IMR-90 (cell line): ENCODE measurements around the gene ZNF512B. TPM values are rescaled to one million over a fixed set of nuclear protein-coding genes. Genes with fewer than 3 reads are reported as not detected.

ENCODE experiments used
- ATAC-seq: fragments of 200-7000 bp; cut with Tn5 transposase; 2 replicates; pipeline ENCODE4 v1.9.1; 2020; ENCODE audit warnings: low read depth, mild to moderate bottlenecking, moderate library complexity
- BruUV-seq: library from RNA; stranded (reverse); fragments of 400-500 nt; replicated peaks from 2 replicates; lab custom pipeline; 2021; lab: Mats Ljungman, UMichigan
- CTCF ChIA-PET: fragments of 300-600 bp; formaldehyde crosslinking; extraction: SDS; loops from one replicate; lab custom pipeline; 2021; ENCODE audit warnings: antibody characterized with exemption; lab: Yijun Ruan, JAX
- POLR2A ChIA-PET: fragments of 300-600 bp; sonication (Branson Sonifier 250); formaldehyde crosslinking; loops from one replicate; lab custom pipeline; 2022; ENCODE audit warnings: antibody characterized with exemption; ENCODE audit not compliant: unreplicated experiment; lab: Charles Lee
- DNase-seq: peaks from one replicate; pipeline ENCODE4 v3.0.0; 2013
- H2AFZ ChIP-seq: replicated peaks from 2 replicates; pipeline ENCODE3; 2013; ENCODE audit warnings: low read length, mild to moderate bottlenecking; ENCODE audit not compliant: poor library complexity
- H2AK5ac ChIP-seq: 2 replicates; pipeline ENCODE4 v1.6.1; 2013; ENCODE audit warnings: low read depth, low read length, inconsistent platforms
- H2AK9ac ChIP-seq: replicated peaks from 2 replicates; pipeline ENCODE3; 2013; ENCODE audit warnings: mild to moderate bottlenecking, low read depth, low read length, moderate library complexity; ENCODE audit not compliant: poor library complexity
- H2BK120ac ChIP-seq: 2 replicates; pipeline ENCODE4 v1.6.1; 2013; ENCODE audit warnings: low read depth, low read length, inconsistent platforms
- H2BK15ac ChIP-seq: 3 replicates; pipeline ENCODE4 v1.6.1; 2013; ENCODE audit warnings: low read depth, low read length, inconsistent platforms
- H2BK20ac ChIP-seq: 2 replicates; pipeline ENCODE4 v1.6.1; 2013; ENCODE audit warnings: low read depth, mild to moderate bottlenecking, inconsistent platforms, low read length, moderate library complexity
- H2BK5ac ChIP-seq: 2 replicates; pipeline ENCODE4 v1.6.1; 2013; ENCODE audit warnings: mild to moderate bottlenecking, low read depth, low read length, inconsistent platforms; ENCODE audit not compliant: poor library complexity, severe bottlenecking
- H3K14ac ChIP-seq: replicated peaks from 2 replicates; pipeline ENCODE4 v1.6.1; 2013; ENCODE audit warnings: low read depth, low read length, inconsistent platforms
- H3K18ac ChIP-seq: 2 replicates; pipeline ENCODE4 v1.6.1; 2013; ENCODE audit warnings: low read depth, low read length, control low read depth
- H3K23ac ChIP-seq: 2 replicates; pipeline ENCODE4 v1.6.1; 2013; ENCODE audit warnings: low read depth, low read length, inconsistent platforms
- H3K27ac ChIP-seq: 2 replicates; pipeline ENCODE4 v1.5.1; 2013; ENCODE audit warnings: mild to moderate bottlenecking, control low read depth, low read length; ENCODE audit not compliant: insufficient read depth
- H3K27me3 ChIP-seq: 2 replicates; pipeline ENCODE4 v1.6.1; 2013; ENCODE audit warnings: low read length; ENCODE audit not compliant: control insufficient read depth, insufficient read depth
- H3K36me3 ChIP-seq: 2 replicates; pipeline ENCODE4 v1.6.1; 2013; ENCODE audit warnings: low read length, mixed read lengths; ENCODE audit not compliant: control insufficient read depth, insufficient read depth
- H3K4ac ChIP-seq: 2 replicates; pipeline ENCODE4 v1.6.1; 2013; ENCODE audit warnings: low read depth, low read length, inconsistent platforms
- H3K4me1 ChIP-seq: 2 replicates; pipeline ENCODE4 v1.6.1; 2013; ENCODE audit warnings: low read length, mixed read lengths; ENCODE audit not compliant: control insufficient read depth, insufficient read depth
- H3K4me2 ChIP-seq: 2 replicates; pipeline ENCODE4 v1.6.1; 2013; ENCODE audit warnings: low read depth, mild to moderate bottlenecking, control low read depth, low read length, moderate library complexity
- H3K4me3 ChIP-seq: 2 replicates; pipeline ENCODE4 v1.5.1; 2013; ENCODE audit warnings: low read depth, mild to moderate bottlenecking, control low read depth, low read length, moderate library complexity; ENCODE audit not compliant: insufficient read depth
- H3K56ac ChIP-seq: 2 replicates; pipeline ENCODE4 v1.6.1; 2013; ENCODE audit warnings: low read length, inconsistent platforms; ENCODE audit not compliant: insufficient read depth; ENCODE audit errors: extremely low read depth
- H3K79me1 ChIP-seq, 2 experiments: 2 replicates each; pipeline ENCODE4 v1.6.1; 2013; ENCODE audit warnings: low read length in 2 of 2, inconsistent platforms in 1 of 2, low read depth in 1 of 2
- H3K9ac ChIP-seq: 2 replicates; pipeline ENCODE4 v1.6.1; 2013; ENCODE audit warnings: low read depth, low read length, control low read depth
- H3K9me1 ChIP-seq: 2 replicates; pipeline ENCODE4 v1.6.1; 2013; ENCODE audit warnings: low read length, inconsistent platforms; ENCODE audit not compliant: insufficient read depth
- H3K9me3 ChIP-seq: 2 replicates; pipeline ENCODE4 v1.6.1; 2013; ENCODE audit warnings: low read length; ENCODE audit not compliant: control insufficient read depth, insufficient read depth
- H4K20me1 ChIP-seq: 2 replicates; pipeline ENCODE4 v1.6.1; 2013; ENCODE audit warnings: low read length, inconsistent platforms; ENCODE audit not compliant: insufficient read depth
- H4K5ac ChIP-seq: 2 replicates; pipeline ENCODE4 v1.6.1; 2013; ENCODE audit warnings: mild to moderate bottlenecking, low read depth, low read length, control low read depth
- H4K8ac ChIP-seq, 2 experiments: 2 replicates each; pipeline ENCODE4 v1.6.1; 2013; ENCODE audit warnings: low read depth in 2 of 2, low read length in 2 of 2, control low read depth in 1 of 2, inconsistent platforms in 1 of 2
- H4K91ac ChIP-seq: 2 replicates; pipeline ENCODE4 v1.6.1; 2013; ENCODE audit warnings: low read depth, low read length, inconsistent platforms; ENCODE audit not compliant: insufficient read depth
- BHLHE40 ChIP-seq: fragments of 150-350 bp; IDR thresholded peaks from 2 replicates; pipeline ENCODE4 v1.6.1; 2016; ENCODE audit warnings: mild to moderate bottlenecking, low read depth, low read length
- CEBPB ChIP-seq: IDR thresholded peaks from 2 replicates; pipeline ENCODE4 v1.6.1; 2012; ENCODE audit warnings: low read depth, low read length, improper control_type of control experiment
- CHD1 ChIP-seq: IDR thresholded peaks from 2 replicates; pipeline ENCODE4 v1.6.1; 2012; ENCODE audit warnings: low read depth, low read length, improper control_type of control experiment
- ELK1 ChIP-seq: fragments of 150-350 bp; IDR thresholded peaks from 2 replicates; pipeline ENCODE4 v1.6.1; 2016; ENCODE audit warnings: low read depth, mild to moderate bottlenecking, low read length, moderate library complexity, borderline replicate concordance
- FOS ChIP-seq: fragments of 150-350 bp; IDR thresholded peaks from 2 replicates; pipeline ENCODE4 v1.6.1; 2016; ENCODE audit warnings: low read depth, low read length
- MAFK ChIP-seq: IDR thresholded peaks from 2 replicates; pipeline ENCODE4 v1.6.1; 2012; ENCODE audit warnings: low read depth, low read length, improper control_type of control experiment
- MAZ ChIP-seq: IDR thresholded peaks from 2 replicates; pipeline ENCODE4 v1.6.1; 2012; ENCODE audit warnings: low read depth, mild to moderate bottlenecking, low read length, improper control_type of control experiment, moderate library complexity, borderline replicate concordance
- MXI1 ChIP-seq: IDR thresholded peaks from 2 replicates; pipeline ENCODE4 v1.6.1; 2012; ENCODE audit warnings: low read depth, mild to moderate bottlenecking, low read length, moderate library complexity, borderline replicate concordance
- NFE2L2 ChIP-seq: fragments of 150-350 bp; IDR thresholded peaks from 2 replicates; pipeline ENCODE4 v1.6.1; 2016; ENCODE audit warnings: low read depth, mild to moderate bottlenecking, low read length
- POLR2A ChIP-seq: IDR thresholded peaks from 2 replicates; pipeline ENCODE4 v1.6.1; 2012; ENCODE audit warnings: mild to moderate bottlenecking, low read depth, low read length
- RAD21 ChIP-seq: IDR thresholded peaks from 2 replicates; pipeline ENCODE4 v1.6.1; 2012; ENCODE audit warnings: low read length, improper control_type of control experiment
- RCOR1 ChIP-seq: IDR thresholded peaks from 2 replicates; pipeline ENCODE4 v1.6.1; 2012; ENCODE audit warnings: mild to moderate bottlenecking, low read length, improper control_type of control experiment; ENCODE audit not compliant: insufficient replicate concordance
- RFX5 ChIP-seq: IDR thresholded peaks from 2 replicates; pipeline ENCODE4 v1.8.0; 2012; ENCODE audit warnings: low read depth, mild to moderate bottlenecking, low read length, moderate library complexity
- SMC3 ChIP-seq: fragments of 150-350 bp; IDR thresholded peaks from 2 replicates; pipeline ENCODE4 v1.6.1; 2016; ENCODE audit warnings: low read depth, mild to moderate bottlenecking, antibody characterized with exemption, low read length, moderate library complexity
- USF2 ChIP-seq: fragments of 150-350 bp; IDR thresholded peaks from 2 replicates; pipeline ENCODE4 v1.6.1; 2017; ENCODE audit warnings: mild to moderate bottlenecking, antibody characterized with exemption, low read length, low read depth
- WGBS, 2 experiments: methylation state at CpG; one replicate each; pipeline versions ENCODE4 v1.1.5 to v1.1.7; 2013; ENCODE audit warnings: missing lambda C conversion rate in 2 of 2; ENCODE audit not compliant: insufficient read length in 1 of 2; ENCODE audit errors: extremely low coverage in 2 of 2; 5-methylcytosine and 5-hydroxymethylcytosine counted together
- dilution Hi-C: fragments of 300-500 bp; cut with HindIII; formaldehyde crosslinking; loops from one replicate; pipeline ENCODE4 v1.14.3; 2018; ENCODE audit warnings: low sequenced_read_pairs; ENCODE audit not compliant: unreplicated experiment
- in situ Hi-C: fragments of 300-500 bp; cut with MboI; formaldehyde crosslinking; loops from 3 replicates; pipeline ENCODE4 v1.14.3; 2019; ENCODE audit warnings: low sequenced_read_pairs, inconsistent platforms, mixed read lengths
- intact Hi-C: fragments of 100-400 bp; cut with micrococcal nuclease; formaldehyde crosslinking; loops from 2 replicates; pipeline ENCODE4 v1.10.0; 2022
- polyA plus RNA-seq, 3 experiments: library from polyadenylated mRNA; depleted of rRNA; stranded (reverse); fragments of >200 nt; gene quantifications; 2 replicates each; pipeline ENCODE4 v1.2.3, GENCODE V29; 2012; ENCODE audit warnings: low replicate concordance in 1 of 3
- total RNA-seq: library from RNA; depleted of rRNA; stranded (reverse); fragments of >200 nt; gene quantifications from 2 replicates; pipeline ENCODE4 v1.2.3, GENCODE V29; 2012
- TF ChIP-seq, protein P1 (sequence below): conservative IDR thresholded peaks from 2 replicates; pipeline ENCODE4 v1.5.1; 2012; ENCODE audit warnings: mild to moderate bottlenecking, low read depth, low read length, improper control_type of control experiment

ZNF512B gene
- total and polyA plus RNA-seq, 2 of the 4 experiments (the other 2 are of a cell fraction): 6.5 to 15.6 TPM

DNA sequence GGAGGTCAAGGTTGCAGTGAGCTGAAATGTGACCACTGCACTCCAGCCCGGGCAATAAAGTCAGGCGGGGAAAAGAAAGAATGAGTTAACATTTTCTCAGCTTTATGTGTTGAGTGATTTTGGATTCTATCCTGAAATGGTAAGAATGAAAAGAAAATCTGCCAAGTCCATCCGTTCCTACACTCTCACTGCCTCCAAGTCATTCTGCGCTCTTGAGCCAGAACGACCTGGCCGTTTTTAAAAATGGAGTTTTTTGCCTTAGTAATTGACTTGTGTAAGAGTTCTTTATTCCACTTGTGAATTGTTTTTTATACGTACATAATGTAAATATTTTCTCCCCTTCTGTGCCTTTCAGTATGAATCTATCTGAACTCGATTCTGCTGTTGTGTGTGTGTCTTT is 46.1 kb downstream of the ZNF512B start:
- Histone ChIP-seq H3K27me3 (no peaks in the 10 kb centered on the region), H4K8ac (no peak overlapping the region), H2BK15ac (no peak overlapping the region), H3K79me1 (peaks cover 30 to 78% of the 10 kb centered on the region in 2 experiments), H3K4me3 (no peak overlapping the region), H3K18ac (no peak overlapping the region), H2AK9ac (no peak overlapping the region), H3K14ac (no peak overlapping the region), H3K9me3 (no peaks in the 10 kb centered on the region), H2BK5ac (no peak overlapping the region), H2BK120ac (no peak overlapping the region), H4K20me1 (peaks cover 76% of the 10 kb centered on the region), H4K91ac (no peak overlapping the region), H2AK5ac (no peak overlapping the region), H3K36me3 (peaks cover 22% of the 10 kb centered on the region), H3K27ac (no peak overlapping the region), H3K56ac (no peak overlapping the region), H2AFZ (no peak overlapping the region), H3K4me2 (no peak overlapping the region), H3K9ac (no peak overlapping the region), H3K23ac (no peak overlapping the region), H4K5ac (no peak overlapping the region), H3K4ac (no peak overlapping the region), H2BK20ac (no peak overlapping the region), H3K9me1 (no peaks in the 10 kb centered on the region), H3K4me1 (no peaks in the 10 kb centered on the region)
- intact Hi-C loops: no loop called here
- CTCF ChIA-PET: no interaction called here
- dilution Hi-C loops: no loop called here
- DNase-seq (no peak), ATAC-seq (no peak)
- in situ Hi-C loops: no loop called here
- WGBS, 2 experiments: no CpG with 5 or more reads among the region's 8 CpGs
- TF ChIP-seq FOS (no peak), RCOR1 (no peak), CHD1 (no peak), ELK1 (no peak), RAD21 (no peak), RFX5 (no peak), SMC3 (no peak), MAZ (no peak), MAFK (no peak), CEBPB (no peak), POLR2A (no peak), USF2 (no peak), NFE2L2 (no peak), BHLHE40 (no peak), MXI1 (no peak)
- TF ChIP-seq, protein P1, sequence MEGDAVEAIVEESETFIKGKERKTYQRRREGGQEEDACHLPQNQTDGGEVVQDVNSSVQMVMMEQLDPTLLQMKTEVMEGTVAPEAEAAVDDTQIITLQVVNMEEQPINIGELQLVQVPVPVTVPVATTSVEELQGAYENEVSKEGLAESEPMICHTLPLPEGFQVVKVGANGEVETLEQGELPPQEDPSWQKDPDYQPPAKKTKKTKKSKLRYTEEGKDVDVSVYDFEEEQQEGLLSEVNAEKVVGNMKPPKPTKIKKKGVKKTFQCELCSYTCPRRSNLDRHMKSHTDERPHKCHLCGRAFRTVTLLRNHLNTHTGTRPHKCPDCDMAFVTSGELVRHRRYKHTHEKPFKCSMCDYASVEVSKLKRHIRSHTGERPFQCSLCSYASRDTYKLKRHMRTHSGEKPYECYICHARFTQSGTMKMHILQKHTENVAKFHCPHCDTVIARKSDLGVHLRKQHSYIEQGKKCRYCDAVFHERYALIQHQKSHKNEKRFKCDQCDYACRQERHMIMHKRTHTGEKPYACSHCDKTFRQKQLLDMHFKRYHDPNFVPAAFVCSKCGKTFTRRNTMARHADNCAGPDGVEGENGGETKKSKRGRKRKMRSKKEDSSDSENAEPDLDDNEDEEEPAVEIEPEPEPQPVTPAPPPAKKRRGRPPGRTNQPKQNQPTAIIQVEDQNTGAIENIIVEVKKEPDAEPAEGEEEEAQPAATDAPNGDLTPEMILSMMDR: no peak
- no TSS peak for BruUV-seq
- POLR2A ChIA-PET: no interaction called here
